Psoas muscle (tissue), 8 donors: ENCODE data around the gene PLEKHG5. TPM values are rescaled to one million over a fixed set of nuclear protein-coding genes. Genes with fewer than 3 reads are reported as not detected.

Experiments
- ATAC-seq, 4 donors: fragments of 200-7000 bp; cut with Tn5 transposase; one replicate each; pipeline ENCODE4 v1.9.1; 2020; ENCODE audit warnings: moderate library complexity in 3 of 4, mild to moderate bottlenecking in 2 of 4
- DNase-seq, 2 donors: peaks; one replicate each; pipeline ENCODE4 v3.0.0-alpha.2; 2020
- H3K27ac ChIP-seq: fragments of 200-600 bp; one replicate; pipeline ENCODE4 v1.8.0; 2022
- H3K27me3 ChIP-seq, 3 donors: fragments of 200-600 bp in 1 of 3; one replicate each; pipeline versions ENCODE4 v1.6.1 to v1.8.0; 2013 to 2022; ENCODE audit warnings: low read length in 2 of 3, mild to moderate bottlenecking in 2 of 3, moderate library complexity in 1 of 3; ENCODE audit not compliant: insufficient read depth in 3 of 3
- H3K36me3 ChIP-seq, 2 donors: fragments of 200-600 bp in 1 of 2; one replicate each; pipeline versions ENCODE4 v1.6.1 to v1.8.0; 2013 to 2022; ENCODE audit warnings: low read depth in 1 of 2, mild to moderate bottlenecking in 1 of 2, moderate library complexity in 1 of 2; ENCODE audit not compliant: insufficient read depth in 1 of 2
- H3K4me1 ChIP-seq: fragments of 200-600 bp; one replicate; pipeline ENCODE4 v1.8.0; 2022
- H3K4me3 ChIP-seq: fragments of 200-600 bp; one replicate; pipeline ENCODE4 v1.8.0; 2022; ENCODE audit warnings: mild to moderate bottlenecking
- H3K9me3 ChIP-seq: fragments of 200-600 bp; one replicate; pipeline ENCODE4 v1.8.0; 2022
- WGBS, 3 donors: extraction: QIAGEN DNeasy Blood & Tissue Kit; methylation state at CpG; one replicate each; pipeline versions ENCODE4 v1.1.6 to v1.1.7; 2013; 5-methylcytosine and 5-hydroxymethylcytosine counted together
- intact Hi-C, 2 donors: fragments of 100-400 bp; cut with DNase I; formaldehyde crosslinking; loops; one replicate each; pipeline versions ENCODE4 v1.11.0 to v1.14.2; 2022
- polyA plus RNA-seq, 3 donors: library from polyadenylated mRNA; stranded (reverse); fragments of 200-250 nt; gene quantifications; one replicate each; pipeline ENCODE4 v1.2.3, GENCODE V29; 2013
- total RNA-seq, 4 donors: library from RNA; stranded (reverse); fragmentation: NEBNext Ultra II Directional in 2 of 4; extraction: Animal tissue kit (Norgen Biotek cat#: 25700) in 2 of 4; gene quantifications; one replicate each; pipeline versions ENCODE4 v1.2.1 to v1.2.4, GENCODE V29; 2021 to 2023
- TF ChIP-seq, protein P1 (sequence below): fragments of 200-600 bp; IDR thresholded peaks from one replicate; pipeline ENCODE4 v1.8.0; 2022; ENCODE audit warnings: antibody characterized with exemption
- donor health status: healthy with polysubstance abuse.
- donor health status: DM: no; HTN: no; CAD: no; lungs with moderate emphysema.
- donor health status: Bipolar disorder and iron deficiency.
- donor health status: healthy.
- donor health status: DM: yes; HTN: yes; CAD: no.
- donor health status: DM: no; HTN: no; CAD: no.
- donor health status: DM: no; HTN: no; CAD: no.
- donor health status: DM: yes; HTN: yes; CAD: no.

The PLEKHG5 gene
- total and polyA plus RNA-seq, 7 donors, result 1.5 to 3.3 (median 2.6) TPM

DNA sequence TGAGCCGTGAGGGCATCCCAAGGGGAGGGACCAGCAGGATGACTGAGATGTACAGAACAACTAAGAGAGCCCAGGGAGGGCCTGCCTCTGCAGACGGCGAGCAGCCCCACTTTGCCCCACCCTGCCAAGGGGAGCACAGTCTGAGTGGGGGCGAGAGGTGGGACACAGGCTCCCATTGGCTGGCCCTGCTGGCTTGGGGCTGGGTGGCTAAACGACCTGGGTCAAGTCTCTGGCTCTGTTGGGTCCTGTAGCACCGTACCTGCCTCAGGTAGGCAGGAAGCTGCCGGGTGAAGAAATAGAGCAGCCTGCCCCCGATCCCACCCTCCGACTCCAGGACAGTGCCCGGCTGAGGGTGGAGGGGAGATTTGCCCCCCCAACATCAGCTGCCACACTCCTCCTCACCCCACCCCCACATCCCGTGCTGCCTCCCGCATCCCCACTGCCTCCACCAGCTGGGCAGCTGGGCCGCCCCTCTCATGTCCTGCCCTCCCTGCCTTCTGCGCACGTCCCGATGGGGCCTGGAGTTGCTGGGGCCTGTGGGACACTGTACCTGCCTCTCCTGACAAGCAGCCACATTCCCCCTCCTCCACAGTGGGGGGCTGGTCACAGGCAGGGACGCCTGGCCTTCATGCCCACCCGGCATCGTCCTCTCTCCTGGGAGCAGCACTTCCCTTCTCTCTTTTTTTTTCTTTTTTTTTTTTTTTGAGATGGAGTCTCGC is 12.6 kb upstream of the PLEKHG5 start:
- no peak for DNase-seq
- Histone ChIP-seq H3K36me3 (no peaks in the 10 kb centered on the region), H3K27me3 (peaks cover 0 to 4% (median 0%) of the 10 kb centered on the region in 3 donors), H3K4me1 (peaks cover 25% of the 10 kb centered on the region), H3K4me3 (no peak overlapping the region), H3K27ac (no peak overlapping the region), H3K9me3 (no peaks in the 10 kb centered on the region)
- WGBS, 3 donors, result 83 to 88% (median 84%) methylated on average over 20 of the region's 20 CpGs
- intact Hi-C loops, result no loop called here
- ATAC-seq, result no peak
- TF ChIP-seq, protein P1, sequence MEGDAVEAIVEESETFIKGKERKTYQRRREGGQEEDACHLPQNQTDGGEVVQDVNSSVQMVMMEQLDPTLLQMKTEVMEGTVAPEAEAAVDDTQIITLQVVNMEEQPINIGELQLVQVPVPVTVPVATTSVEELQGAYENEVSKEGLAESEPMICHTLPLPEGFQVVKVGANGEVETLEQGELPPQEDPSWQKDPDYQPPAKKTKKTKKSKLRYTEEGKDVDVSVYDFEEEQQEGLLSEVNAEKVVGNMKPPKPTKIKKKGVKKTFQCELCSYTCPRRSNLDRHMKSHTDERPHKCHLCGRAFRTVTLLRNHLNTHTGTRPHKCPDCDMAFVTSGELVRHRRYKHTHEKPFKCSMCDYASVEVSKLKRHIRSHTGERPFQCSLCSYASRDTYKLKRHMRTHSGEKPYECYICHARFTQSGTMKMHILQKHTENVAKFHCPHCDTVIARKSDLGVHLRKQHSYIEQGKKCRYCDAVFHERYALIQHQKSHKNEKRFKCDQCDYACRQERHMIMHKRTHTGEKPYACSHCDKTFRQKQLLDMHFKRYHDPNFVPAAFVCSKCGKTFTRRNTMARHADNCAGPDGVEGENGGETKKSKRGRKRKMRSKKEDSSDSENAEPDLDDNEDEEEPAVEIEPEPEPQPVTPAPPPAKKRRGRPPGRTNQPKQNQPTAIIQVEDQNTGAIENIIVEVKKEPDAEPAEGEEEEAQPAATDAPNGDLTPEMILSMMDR, result no peak

DNA sequence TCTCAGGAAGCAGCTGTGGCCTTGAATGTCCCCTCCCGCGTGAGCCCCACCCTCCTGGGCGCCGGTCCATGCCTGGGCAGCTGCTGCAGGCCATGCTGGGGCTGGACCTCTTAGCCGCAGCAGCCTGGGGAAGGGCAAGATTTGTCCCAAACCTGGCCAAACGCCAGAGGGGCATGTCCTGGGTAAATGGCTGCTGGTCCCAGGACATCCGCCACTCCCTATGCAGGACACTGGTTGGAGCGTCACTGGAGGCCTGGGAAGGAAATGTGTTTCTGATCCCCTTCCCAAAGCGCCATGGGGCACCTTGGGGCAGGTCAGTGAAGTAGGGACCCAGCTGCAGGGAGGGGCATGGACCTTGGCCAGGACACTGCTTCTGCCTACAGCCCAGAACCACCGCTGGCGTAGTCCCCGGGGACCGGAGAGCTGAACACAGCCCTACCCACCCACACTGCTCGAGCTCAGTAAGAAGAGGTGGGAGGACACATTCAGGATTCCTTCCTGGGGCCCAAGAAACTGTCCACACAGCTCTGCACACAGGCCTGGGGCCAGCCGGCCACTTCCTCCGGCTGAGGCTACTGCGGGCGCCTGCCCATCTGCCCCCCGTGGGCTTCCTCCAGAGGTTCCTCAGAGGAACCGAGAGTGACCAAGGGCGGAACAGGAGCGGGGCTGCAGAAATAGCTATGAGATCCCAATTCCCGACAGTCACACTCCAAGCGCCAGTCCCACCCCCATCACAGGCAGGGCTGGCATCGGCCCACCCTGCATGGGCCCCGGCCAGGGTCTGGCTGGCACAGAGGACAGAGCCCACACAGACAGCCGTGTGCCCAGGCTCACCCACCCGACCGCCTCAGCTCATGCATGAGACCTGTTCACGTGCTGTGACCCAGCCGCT is 10.8 kb upstream of the PLEKHG5 start:
- no peak overlapping the region for H3K4me3 ChIP-seq
- 30 to 37% (median 32%) methylated on average over 31 of the region's 31 CpGs for WGBS, 3 donors
- H3K4me1 ChIP-seq, result peaks cover 22% of the 10 kb centered on the region
- H3K36me3 ChIP-seq, result no peaks in the 10 kb centered on the region
- no peaks in the 10 kb centered on the region for H3K9me3 ChIP-seq
- DNase-seq, result peak; percentile 79 to 88
- H3K27me3 ChIP-seq, result peaks cover 0 to 14% (median 2%) of the 10 kb centered on the region in 3 donors
- intact Hi-C loops, result no loop called here
- ATAC-seq, result peak; percentile 76 to 88 (median 87)
- TF ChIP-seq, protein P1, result no peak
- no peak overlapping the region for H3K27ac ChIP-seq

DNA sequence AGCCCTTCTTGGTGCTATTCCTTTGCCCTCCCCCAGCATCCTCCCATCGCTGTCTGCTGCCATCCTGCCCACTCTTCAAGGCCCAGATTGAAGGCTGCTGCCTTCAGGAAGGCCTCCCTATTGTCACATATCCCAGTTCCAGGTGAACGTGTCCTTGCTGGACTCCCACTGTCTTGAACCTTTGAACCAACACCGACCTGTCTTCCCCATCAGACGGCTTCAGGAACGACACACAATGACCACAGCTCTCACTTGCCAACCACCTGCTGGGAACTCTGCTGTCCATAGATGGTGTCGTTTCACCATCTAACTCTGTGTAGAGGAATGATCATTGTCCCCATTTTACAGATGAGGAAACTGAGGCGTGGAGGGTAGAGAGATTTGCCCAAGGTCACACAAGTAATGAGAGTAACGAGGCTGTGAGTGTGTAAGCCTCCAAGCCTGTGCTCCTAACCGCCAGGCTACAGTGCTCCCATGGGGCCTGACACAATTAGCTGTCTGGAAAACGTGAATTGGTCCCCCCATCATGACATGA is 9.9 kb upstream of the PLEKHG5 start:
- H3K9me3 ChIP-seq, result no peaks in the 10 kb centered on the region
- WGBS, 3 donors, result 59 to 74% (median 62%) methylated on average over 10 of the region's 10 CpGs
- no peak overlapping the region for H3K27ac ChIP-seq
- DNase-seq, result no peak
- H3K36me3 ChIP-seq, result no peaks in the 10 kb centered on the region
- peaks cover 22% of the 10 kb centered on the region for H3K4me1 ChIP-seq
- no peak for ATAC-seq
- H3K27me3 ChIP-seq, result peaks cover 0 to 22% (median 4%) of the 10 kb centered on the region in 3 donors
- H3K4me3 ChIP-seq, result no peak overlapping the region
- intact Hi-C loops, result no loop called here
- TF ChIP-seq, protein P1, result no peak

DNA sequence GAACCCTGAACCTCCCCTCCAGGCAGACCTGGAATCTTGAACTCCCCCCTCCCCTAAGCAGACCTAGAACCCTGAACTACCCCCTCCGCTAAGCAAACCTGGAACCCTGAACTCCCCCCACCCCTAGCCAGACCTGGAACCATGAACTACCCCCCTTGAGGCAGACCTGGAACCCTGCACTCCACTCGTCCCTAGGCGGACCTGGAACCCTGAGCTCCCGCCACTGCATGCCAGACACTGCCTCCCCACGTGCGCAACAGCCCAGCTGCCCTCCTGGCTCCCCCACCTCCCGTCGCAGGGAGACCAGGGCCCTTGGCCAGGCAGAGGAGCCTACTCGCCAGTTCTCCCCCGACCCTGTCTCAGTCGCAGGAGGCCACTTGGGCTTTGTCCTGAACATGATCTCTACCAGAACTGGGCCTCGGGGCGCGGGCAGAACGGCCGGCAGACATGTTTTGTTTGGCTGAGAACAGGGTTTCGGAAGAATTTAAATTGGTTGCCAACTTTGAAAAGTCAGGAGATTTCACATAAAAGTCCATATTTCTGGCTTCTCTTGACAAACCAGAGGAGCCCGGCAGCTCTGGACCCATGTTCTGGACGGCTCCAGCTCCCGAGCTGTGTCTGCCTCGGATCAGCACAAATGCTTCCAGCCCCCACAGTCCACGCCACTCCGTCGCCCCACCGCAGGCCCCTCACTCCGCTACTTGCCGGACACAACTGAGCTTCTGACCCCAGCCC is 9.2 kb upstream of the PLEKHG5 start:
- no peak overlapping the region for H3K27ac ChIP-seq
- WGBS, 3 donors, result 56 to 71% (median 58%) methylated on average over 27 of the region's 27 CpGs
- H3K4me3 ChIP-seq, result no peak overlapping the region
- intact Hi-C loops, result no loop called here
- H3K9me3 ChIP-seq, result no peaks in the 10 kb centered on the region
- TF ChIP-seq, protein P1, result no peak
- no peaks in the 10 kb centered on the region for H3K36me3 ChIP-seq
- H3K27me3 ChIP-seq, result peaks cover 0 to 27% (median 4%) of the 10 kb centered on the region in 3 donors
- ATAC-seq, result no peak
- DNase-seq, result no peak
- peaks cover 22% of the 10 kb centered on the region for H3K4me1 ChIP-seq
